GM19395 (cell line): ENCODE data around the gene PIP5K1B.
A peak's percentile ranks its signal among the peaks of the same experiment; 100 is the strongest.
"Not testable (repeated sequence)": the region's sequence is repeated elsewhere in the genome, so short reads cannot be mapped to it uniquely, and the experiment has no call there.

Experiments
- ATAC-seq: cut with Tn5 transposase; IDR thresholded peaks from one replicate; pipeline ENCODE4 v1.9.1; 2021; ENCODE audit warnings: mild to moderate bottlenecking, moderate library complexity; ENCODE audit not compliant: unreplicated experiment

The PIP5K1B gene, protein sequence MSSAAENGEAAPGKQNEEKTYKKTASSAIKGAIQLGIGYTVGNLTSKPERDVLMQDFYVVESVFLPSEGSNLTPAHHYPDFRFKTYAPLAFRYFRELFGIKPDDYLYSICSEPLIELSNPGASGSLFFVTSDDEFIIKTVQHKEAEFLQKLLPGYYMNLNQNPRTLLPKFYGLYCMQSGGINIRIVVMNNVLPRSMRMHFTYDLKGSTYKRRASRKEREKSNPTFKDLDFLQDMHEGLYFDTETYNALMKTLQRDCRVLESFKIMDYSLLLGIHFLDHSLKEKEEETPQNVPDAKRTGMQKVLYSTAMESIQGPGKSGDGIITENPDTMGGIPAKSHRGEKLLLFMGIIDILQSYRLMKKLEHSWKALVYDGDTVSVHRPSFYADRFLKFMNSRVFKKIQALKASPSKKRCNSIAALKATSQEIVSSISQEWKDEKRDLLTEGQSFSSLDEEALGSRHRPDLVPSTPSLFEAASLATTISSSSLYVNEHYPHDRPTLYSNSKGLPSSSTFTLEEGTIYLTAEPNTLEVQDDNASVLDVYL

DNA sequence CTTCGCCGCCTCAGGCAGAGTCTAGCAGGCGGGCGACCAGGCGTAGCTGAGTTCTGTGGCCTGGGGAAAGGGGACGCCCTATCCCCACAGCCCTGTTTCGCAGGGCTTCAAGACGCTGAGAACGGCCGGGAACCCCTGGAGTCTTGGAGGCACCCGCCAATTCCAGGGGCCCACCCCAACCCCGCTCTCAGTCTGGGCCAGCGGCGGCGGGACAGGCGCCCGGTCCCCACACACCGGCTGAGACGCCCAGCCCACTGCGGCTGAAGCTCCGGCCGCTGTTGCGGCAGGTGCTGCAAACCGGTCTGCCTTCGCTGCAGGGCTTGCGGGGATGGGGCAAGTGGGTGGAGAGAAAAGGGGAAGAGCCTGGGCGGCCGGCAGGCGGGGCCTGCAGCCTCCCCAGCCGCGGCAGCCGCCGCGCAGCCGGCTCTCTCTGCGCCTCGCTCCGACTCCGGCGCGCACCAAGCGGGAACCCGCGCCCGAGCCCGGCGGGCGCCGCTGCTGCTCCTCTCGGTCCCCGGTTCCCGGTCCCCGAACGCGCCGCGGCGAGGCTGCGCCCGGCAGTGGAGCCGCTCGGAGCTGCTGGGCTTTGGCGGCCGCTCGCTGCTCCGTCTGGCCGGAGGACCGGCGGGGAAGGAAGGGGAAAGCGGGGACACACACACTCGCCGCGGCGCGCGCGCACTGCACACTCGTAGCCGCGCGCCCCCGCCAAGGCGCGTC is at the start of gene PIP5K1B:
Gene PIP5K1B, plus strand, starts transcription at position 427 of the 717 bp plus-strand sequence. CDS start 117,375 bp downstream, outside the sequence.
- ATAC-seq = peak; percentile 76

DNA sequence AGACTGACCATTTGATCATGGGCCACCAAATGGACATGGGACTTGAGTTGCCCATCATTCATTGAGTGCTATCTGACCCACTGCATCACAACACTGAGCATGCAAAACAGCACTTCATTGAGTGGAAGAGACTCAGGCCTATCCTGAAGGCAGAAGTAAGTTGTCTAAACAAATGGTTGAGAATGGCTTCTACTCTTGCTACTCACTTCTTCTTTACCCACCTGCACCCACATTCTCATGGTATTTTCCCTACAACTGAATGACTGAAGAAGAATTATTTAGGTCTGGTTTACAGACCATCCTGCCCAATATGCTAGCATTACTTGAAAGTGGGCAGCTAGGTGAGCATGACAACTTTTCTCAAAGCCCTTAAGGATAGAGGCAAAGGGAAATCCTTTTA is 41.0 kb upstream of the PIP5K1B start:
- ATAC-seq = no peak

DNA sequence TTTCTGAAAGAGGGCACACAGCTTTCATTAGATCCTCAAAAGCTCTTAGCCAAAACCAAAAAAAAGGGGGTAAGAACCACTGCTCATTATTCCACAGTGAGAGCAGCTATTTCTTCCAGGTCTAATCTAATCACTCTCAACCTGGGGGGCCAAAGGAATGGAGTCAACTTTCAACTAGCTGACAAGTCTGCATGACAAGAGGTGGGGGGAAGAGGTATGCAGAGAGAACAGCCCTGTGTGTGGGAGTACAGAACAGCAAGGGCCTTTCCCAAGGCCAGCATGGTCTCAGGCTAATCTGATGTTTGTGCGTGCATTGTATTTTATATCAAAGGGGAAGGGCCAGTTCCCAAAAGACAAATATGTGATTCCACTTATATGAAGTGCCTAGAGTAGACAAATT is 36.9 kb upstream of the PIP5K1B start:
- no peak for ATAC-seq

DNA sequence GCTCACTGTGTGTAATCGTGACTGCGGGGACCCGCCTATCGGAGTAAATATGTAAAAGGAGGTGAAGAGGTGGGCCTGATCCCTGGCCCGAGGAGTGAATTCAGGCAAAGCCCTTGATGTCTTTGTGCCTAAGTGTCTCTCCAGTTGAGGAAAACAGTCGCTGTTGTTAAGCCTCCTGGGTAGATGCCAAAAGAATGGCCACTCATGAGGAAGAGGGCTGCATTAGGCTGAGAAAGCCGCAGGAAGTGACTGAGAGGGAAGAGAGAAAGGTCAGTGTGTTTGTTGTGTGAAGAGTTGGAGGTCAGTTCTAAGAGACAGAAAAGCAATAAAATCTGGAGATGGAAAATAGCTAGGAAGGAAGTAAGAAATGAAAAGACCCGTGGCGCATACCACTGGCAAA is 35.8 kb upstream of the PIP5K1B start:
- no peak for ATAC-seq

DNA sequence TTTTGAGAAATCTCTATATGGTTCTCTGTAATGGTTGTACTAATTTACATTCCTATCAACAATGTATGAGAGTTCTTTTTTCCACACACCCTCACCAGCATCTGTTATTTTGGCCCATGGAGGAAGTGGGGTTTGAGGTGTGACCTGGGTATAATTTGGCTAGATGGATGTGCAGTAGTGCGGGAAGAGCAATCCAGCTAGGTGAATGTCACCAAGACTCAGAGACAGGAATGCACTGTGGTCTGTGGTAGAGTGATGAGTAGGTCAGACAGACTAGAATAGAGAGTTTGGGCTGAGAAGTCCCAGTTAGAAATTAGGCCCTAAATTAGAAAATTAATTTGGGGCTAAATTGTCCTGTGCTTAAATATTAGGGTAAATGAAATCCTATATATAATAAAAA is 32.8 kb upstream of the PIP5K1B start:
- ATAC-seq = no peak

DNA sequence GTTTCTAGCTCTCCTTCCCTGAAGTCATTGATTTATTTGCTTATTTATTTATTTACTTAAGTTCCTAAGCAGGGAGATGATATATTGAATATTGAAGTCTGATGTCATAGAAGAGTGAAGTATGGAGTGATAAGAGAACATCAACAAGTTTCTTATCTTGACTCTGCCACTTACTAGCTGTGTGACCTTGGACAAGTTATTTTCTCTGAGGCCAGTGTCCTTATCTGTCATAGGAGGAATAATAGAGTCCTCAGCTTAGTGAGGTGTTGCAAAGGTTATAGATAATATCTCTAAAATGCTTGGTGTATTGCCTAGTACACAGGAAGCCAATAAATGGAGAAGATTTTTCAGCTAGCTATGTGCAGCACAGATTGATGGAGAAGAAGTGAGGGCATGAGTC is 32.4 kb upstream of the PIP5K1B start:
- no peak for ATAC-seq

DNA sequence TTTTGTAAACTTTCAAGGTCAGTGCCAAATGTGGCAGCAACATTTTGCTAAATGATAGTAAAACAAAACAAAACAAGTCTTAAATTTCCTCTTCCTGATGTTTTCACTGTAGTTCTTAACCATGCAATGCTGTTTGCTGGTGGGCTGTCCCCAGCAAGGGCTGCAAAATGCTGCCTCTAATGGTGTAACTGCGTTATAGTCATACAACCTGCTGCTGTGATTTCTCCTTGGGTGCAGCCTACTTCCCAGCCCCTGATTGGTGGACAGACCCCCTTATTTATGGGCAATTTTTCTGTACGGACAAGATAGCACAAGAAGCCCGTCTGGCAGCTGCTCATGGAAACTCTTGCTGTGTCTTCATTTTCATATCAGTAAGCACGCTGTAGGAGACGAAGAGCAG is 26.6 kb upstream of the PIP5K1B start:
- peak; percentile 69 for ATAC-seq

DNA sequence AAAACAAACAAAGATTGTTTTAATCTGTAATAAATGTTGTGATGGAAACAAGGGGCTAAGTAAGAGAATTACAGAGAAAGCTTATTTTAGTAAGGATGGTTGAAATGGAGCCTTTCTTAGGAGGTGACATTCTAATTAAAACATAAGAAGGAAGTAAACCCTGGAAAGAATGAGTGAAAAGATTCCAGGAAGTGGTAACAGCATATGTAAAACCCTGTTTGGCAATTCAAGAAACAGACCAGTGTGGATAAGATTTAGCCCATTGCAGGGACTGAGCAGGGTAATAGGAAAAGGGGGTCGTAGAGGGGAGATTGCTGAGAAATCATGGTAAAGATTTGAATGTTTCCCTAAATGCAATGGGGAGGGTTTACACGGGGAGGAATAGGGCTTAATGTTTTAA is 21.6 kb upstream of the PIP5K1B start:
- ATAC-seq = no peak

DNA sequence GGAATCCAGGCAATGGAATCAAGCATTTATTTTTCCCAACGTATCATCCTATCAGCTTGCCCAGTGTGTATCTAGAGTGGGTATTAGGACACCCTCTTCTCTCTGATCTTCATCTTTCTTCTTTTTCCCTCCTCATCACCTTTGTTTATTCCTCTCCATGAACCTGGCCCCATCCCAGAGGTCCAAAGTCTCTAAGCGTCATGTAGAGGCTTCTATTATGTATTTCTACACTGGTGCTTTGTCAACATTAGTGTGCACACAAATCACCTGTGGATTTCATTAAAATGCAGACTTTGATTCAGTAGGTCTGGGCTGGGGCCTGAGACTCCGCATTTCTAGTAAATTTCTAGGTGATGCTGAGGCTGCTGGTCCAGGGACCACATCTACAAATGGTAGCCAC is 19.8 kb upstream of the PIP5K1B start:
- ATAC-seq = no peak

DNA sequence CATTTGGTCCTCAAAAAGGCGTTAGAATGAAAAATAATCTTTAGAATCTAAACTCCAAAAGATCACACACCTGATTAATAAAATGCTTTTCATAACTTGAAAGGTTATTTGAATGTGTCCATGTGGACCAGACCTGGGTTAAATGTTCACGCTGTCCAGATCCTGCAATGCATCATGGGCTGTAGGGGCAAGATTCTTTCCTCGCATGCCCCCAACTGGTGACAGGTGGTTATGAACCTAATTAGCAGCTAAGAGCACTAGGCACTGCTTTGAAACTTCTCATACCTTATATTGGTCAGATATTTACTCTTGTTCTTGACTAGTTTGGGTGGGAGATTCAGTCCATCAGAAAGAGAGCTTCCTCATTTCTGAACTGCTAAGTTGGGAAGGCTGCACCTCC is 19.3 kb upstream of the PIP5K1B start:
- peak; percentile 89 for ATAC-seq

DNA sequence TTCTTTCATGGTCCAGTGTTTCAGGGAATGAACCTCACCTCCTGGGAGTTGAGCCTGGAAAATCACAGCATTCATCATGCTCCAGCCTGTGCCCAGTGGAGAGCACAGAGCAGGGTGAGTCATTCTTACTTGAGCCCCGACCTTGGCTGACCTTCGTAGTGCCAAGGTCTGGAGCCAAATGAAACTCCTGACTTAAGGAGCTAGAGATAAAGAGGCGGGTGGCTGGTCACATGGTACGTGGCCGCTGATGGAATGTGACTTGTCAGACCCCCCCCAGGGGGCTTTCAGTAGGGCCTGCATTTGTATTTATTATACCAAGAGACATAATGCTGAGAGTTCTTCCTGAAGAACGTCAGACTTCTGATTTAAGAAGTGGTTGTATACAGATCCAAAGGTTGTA is 15.0 kb upstream of the PIP5K1B start:
- no peak for ATAC-seq

DNA sequence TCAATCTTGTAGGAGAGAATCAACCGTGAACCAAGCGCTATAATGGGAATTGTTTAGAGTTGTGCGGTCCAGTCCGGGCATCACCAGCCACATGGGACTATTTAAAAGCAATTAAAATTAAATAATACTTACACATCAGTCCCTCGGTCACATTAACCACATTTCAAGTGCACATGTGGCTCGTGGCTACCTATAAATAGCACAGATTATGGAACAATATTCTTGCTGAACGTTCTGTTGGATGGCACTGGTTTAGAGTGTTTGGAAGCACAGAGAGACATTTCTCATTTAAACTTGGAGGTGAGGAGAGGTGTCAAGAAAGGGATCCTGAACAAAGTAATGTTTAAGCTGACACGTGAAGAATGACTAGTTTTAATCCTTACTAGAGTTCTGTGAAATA is 12.5 kb upstream of the PIP5K1B start:
- ATAC-seq = no peak

DNA sequence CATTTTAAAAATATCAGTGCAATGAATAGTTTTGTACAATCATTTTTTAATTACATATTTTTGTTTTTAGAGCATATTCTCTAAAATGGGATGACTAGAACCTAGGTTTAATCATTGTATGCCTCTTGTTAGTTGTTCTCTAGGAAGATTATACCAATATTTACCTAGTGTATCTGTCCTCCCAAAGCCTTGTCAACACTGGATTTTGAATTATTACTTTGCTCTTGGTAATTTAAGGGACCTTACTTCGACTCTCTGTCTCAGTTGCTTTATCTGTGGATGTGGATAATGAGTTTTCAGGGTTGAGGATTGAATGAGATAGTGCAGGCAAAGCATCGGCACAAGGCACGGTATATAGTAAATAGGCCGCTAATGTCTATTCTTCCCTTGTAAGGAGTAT is 10.9 kb upstream of the PIP5K1B start:
- ATAC-seq = no peak

DNA sequence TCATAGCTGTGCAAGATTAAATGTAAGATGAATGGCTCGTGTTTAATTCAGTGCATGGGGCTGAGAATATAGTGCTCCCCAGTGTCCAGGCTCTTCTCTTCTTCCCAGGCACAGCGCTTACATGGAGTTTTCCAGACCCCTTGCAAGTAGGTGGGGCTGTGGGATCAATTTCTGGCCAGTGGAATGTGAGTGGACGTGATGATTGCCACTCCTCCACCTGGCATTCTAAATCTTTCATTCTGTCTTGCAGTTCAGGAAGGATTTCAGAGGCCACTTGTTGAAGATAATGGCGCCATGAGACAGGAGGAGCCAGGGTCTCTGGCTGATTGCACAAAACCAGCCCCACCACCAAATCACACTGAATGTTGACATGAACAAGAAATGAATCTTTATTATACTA is 7.2 kb upstream of the PIP5K1B start:
- no peak for ATAC-seq

DNA sequence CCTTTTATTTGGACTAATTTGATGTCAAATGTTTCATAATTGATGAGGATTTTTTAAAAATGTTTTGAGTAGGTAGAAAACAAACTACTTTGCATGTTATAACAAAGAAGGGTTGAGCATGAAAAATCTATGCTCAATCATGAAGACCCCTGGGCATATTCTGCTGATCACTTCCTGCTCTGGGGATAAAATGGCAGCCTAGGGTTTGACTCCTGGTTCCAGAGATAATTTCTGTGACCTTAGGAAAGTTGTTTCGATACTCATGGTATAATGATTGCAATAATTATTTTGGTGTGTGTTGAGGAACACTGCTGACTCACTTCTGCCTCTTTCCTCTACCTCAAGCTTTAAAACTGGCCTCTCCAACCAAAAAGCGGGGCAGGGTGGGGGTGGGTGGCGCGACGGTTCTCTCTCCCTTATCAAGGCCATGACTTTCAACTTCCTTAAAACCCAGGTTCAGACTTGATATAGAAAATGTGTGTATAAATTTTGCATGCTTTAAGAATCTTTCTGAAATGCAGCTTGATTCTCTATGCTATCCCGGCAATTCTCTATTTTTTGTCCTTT is 6.0 kb upstream of the PIP5K1B start:
- no peak for ATAC-seq

DNA sequence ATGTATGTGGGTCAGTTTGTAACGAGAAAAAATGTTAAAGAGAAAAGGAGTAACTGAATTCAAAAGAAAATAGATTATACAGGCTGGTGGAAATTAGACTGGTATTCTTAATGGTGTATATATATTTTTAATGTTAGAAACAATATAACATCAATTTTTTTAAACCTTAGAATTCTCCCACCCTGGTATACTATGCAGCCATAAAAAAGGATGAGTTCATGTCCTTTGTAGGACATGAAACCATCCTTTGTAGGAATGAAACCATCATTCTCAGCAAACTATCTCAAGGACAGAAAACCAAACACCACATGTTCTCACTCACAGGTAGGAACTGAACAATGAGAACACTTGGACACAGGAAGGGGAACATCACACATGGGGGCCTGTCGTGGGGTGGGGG is 5.4 kb upstream of the PIP5K1B start:
- not testable (repeated sequence) for ATAC-seq

DNA sequence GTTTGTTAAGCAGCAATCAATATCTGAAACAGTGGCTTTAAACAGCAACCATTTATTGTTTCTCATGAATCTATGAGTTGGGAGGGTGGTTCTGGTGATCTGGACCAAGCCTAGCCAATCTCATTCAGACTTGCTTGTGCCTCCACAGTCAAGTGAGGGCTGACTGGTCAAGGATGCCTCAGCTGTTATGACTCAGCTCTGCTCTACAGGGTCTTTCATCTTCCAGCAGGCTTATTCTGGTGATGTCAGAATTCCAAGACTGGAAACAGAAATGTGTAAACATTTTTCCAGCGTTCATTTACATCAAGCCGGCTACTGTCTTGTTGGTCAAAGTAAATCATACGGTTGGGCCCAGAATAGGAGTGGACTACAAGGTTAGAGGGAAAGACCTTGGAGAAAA is 2.5 kb upstream of the PIP5K1B start:
- no peak for ATAC-seq

DNA sequence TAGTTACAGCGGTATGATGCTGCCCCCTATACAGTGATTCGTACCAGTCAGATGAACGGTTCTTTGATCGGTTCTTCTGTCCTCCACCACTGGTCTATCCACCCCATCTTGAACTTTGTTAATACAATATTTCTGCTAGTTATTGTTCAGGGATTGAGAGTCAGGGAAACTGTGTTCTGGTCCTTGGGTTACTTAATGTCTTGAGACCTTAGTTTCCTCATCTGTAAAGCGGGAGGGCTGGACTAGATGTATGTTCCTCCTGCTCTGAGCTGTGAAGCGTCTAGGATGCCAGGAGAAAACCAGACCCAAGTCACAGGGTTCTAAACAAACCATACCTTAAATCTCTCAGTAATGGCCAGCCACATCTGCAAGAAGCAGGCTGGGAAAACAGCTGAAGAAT is 1.4 kb upstream of the PIP5K1B start:
- no peak for ATAC-seq

DNA sequence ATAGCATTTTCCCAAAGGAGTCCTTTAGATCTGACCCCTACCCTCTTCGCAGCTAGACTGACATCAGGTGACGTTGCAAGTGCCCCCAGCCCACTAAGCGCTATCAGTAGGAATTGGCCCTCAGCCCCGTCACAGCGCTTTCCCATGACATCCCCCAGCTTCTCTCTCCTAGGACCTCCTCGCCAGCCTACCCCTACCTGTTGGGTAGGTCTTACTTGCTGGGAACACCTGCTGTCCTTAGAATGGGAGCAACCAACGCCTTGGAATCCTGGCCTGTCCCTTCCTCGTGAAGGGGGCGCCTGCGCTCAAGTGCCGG is 584 bp upstream of the PIP5K1B start:
- ATAC-seq = no peak

DNA sequence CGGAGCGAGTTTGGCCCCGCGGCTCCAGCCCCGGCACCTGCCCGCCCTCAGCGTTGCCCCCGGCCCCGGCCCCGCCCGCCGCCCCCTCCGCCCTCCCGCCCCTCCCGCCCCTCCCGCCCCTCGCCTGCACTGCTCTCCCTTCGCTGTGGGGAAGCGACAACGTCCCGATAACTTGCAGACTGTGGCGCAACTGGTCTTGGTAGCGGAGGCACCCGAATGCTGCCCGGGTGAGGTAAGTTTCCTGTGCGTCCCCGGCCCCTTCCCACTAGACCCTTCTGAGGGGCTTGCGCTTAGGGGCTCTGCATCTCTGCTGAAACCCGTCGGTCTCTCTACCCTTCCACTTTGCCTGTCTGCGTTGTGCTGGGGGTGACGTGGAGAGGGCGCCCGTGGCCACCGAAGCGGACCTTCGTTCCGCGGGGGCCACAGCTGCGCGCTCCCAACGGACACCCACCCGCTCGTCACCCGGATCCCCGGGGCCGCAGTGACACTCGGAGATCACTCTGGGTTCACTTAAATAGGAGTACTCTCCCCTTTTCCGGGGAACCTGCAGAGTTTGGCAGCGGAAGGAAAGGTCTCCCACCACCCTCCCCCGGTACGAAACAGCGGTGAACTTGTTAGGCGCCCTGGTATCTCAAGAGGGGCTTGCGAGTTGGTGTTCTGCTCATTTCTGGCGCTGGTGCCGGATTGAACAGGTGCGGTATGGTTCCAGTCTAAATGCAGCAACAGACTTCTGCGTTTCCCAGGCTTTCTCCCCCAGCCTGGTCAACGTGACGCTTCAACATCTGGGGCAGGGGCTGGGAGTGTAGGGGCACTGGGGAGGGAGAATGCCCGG is 707 bp downstream of the PIP5K1B start:
- ATAC-seq = peak; percentile 10
